NB4 (cell line): ENCODE measurements around the gene C3AR1.

Experiments
- POLR2A ChIP-seq: IDR thresholded peaks from 2 replicates; pipeline ENCODE4 v1.6.1; 2011; ENCODE audit warnings: mild to moderate bottlenecking; ENCODE audit not compliant: insufficient read length; ENCODE audit errors: extremely low read depth
- TF ChIP-seq, protein P1 (sequence below): IDR thresholded peaks from one replicate; pipeline ENCODE4 v1.5.1; 2012; ENCODE audit warnings: low read depth, low read length

DNA sequence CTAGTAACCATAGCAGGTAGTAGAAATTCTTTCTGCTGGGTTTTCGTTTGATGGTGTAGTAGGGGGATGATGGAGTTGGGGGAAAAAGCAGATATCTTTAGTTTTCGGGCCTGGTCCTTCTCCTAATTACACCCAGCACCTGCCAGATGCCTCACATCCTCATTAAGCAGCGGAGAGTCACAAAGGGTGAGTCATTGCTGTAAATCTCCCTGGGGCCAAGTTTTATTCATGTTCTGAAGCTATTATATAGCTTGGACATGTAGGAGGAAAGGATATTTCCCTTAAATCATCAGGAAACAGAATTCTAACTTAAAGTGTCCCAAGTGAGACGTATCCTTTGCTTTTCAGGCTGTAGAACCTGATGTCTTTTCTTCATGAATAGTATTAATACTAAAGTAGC lies 11.0 kb upstream of the C3AR1 start:
- TF ChIP-seq, protein P1, sequence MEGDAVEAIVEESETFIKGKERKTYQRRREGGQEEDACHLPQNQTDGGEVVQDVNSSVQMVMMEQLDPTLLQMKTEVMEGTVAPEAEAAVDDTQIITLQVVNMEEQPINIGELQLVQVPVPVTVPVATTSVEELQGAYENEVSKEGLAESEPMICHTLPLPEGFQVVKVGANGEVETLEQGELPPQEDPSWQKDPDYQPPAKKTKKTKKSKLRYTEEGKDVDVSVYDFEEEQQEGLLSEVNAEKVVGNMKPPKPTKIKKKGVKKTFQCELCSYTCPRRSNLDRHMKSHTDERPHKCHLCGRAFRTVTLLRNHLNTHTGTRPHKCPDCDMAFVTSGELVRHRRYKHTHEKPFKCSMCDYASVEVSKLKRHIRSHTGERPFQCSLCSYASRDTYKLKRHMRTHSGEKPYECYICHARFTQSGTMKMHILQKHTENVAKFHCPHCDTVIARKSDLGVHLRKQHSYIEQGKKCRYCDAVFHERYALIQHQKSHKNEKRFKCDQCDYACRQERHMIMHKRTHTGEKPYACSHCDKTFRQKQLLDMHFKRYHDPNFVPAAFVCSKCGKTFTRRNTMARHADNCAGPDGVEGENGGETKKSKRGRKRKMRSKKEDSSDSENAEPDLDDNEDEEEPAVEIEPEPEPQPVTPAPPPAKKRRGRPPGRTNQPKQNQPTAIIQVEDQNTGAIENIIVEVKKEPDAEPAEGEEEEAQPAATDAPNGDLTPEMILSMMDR, result no peak
- no peak for TF ChIP-seq POLR2A
